HG02623 (cell line): ENCODE results near the gene EMILIN2.
"Not testable (repeated sequence)": the region's sequence is repeated elsewhere in the genome, so short reads cannot be mapped to it uniquely, and the experiment has no call there.

Experiments
- ATAC-seq: cut with Tn5 transposase; IDR thresholded peaks from one replicate; pipeline ENCODE4 v1.9.1; 2021; ENCODE audit warnings: moderate library complexity; ENCODE audit not compliant: unreplicated experiment

The EMILIN2 gene

GRCh38 chr18:2843146-2843545 is 3.7 kb upstream of the EMILIN2 start:
- no peak for ATAC-seq

GRCh38 chr18:2845172-2845571 is 1.6 kb upstream of the EMILIN2 start:
- no peak for ATAC-seq

GRCh38 chr18:2847317-2848246 is 776 bp downstream of the EMILIN2 start:
- peak; percentile 35 for ATAC-seq

GRCh38 chr18:2848247-2849246 is 1.7 kb downstream of the EMILIN2 start:
- no peak for ATAC-seq

- ATAC-seq, result no peak
These were observed 4.0 kb downstream of the EMILIN2 start for GRCh38 chr18:2850816-2851215.

- ATAC-seq, result no peak
These were observed 5.0 kb downstream of the EMILIN2 start for GRCh38 chr18:2851771-2852170.

GRCh38 chr18:2852460-2852859 is 5.7 kb downstream of the EMILIN2 start:
- ATAC-seq, result not testable (repeated sequence)

- no peak for ATAC-seq
These were observed 6.5 kb downstream of the EMILIN2 start for GRCh38 chr18:2853173-2853925.

- ATAC-seq, result no peak
These were observed 7.3 kb downstream of the EMILIN2 start for GRCh38 chr18:2853926-2854664.

- no peak for ATAC-seq
These were observed 8.1 kb downstream of the EMILIN2 start for GRCh38 chr18:2854875-2855274.

- ATAC-seq, result no peak
These were observed 8.9 kb downstream of the EMILIN2 start for GRCh38 chr18:2855560-2856350.

GRCh38 chr18:2856547-2857170 is 9.9 kb downstream of the EMILIN2 start:
- ATAC-seq, result no peak

GRCh38 chr18:2857491-2858131 is 10.8 kb downstream of the EMILIN2 start:
- ATAC-seq, result no peak

GRCh38 chr18:2860397-2860796 is 13.6 kb downstream of the EMILIN2 start:
- not testable (repeated sequence) for ATAC-seq

GRCh38 chr18:2863997-2864396 is 17.2 kb downstream of the EMILIN2 start:
- ATAC-seq, result not testable (repeated sequence)

- ATAC-seq, result not testable (repeated sequence)
These were observed 19.7 kb downstream of the EMILIN2 start for GRCh38 chr18:2866465-2866864.

- no peak for ATAC-seq
These were observed 22.4 kb downstream of the EMILIN2 start for GRCh38 chr18:2869207-2869606.

GRCh38 chr18:2871111-2871720 is 24.4 kb downstream of the EMILIN2 start:
- ATAC-seq, result no peak
